DND-41 (cell line): ENCODE data around the gene SYNDIG1L.

Experiments used
- ATAC-seq: fragments of 200-7000 bp; cut with Tn5 transposase; 3 replicates; pipeline ENCODE4 v1.9.1; 2021; ENCODE audit warnings: low read depth; ENCODE audit not compliant: insufficient read depth
- DNase-seq: peaks from one replicate; pipeline ENCODE4 v3.0.0-alpha.2; 2020
- H2AFZ ChIP-seq: 2 replicates; pipeline ENCODE4 v1.6.0; 2012; ENCODE audit warnings: low read depth, low read length
- H3K27ac ChIP-seq: 2 replicates; pipeline ENCODE4 v1.5.1; 2012; ENCODE audit warnings: low read length, inconsistent platforms
- H3K27me3 ChIP-seq: fragments of 200-600 bp; sonication (generic); 2 replicates; pipeline ENCODE4 v1.6.0; 2012; ENCODE audit warnings: low read length, mild to moderate bottlenecking, inconsistent platforms; ENCODE audit not compliant: insufficient read depth, poor library complexity
- H3K36me3 ChIP-seq: 2 replicates; pipeline ENCODE4 v1.5.1; 2012; ENCODE audit warnings: low read length, inconsistent platforms; ENCODE audit not compliant: insufficient read depth
- H3K4me1 ChIP-seq: 2 replicates; pipeline ENCODE4 v1.5.1; 2012; ENCODE audit warnings: mild to moderate bottlenecking, low read length; ENCODE audit not compliant: insufficient read depth
- H3K4me2 ChIP-seq: 2 replicates; pipeline ENCODE4 v1.6.0; 2012; ENCODE audit warnings: mild to moderate bottlenecking, moderate library complexity, low read length, inconsistent platforms; ENCODE audit not compliant: insufficient read depth
- H3K4me3 ChIP-seq, 2 experiments: fragments of 200-600 bp in 1 of 2; shearing (Covaris generic) in 1 of 2; 2 replicates each; pipeline ENCODE4 v1.5.1; 2012 to 2016; ENCODE audit warnings: inconsistent platforms in 2 of 2, low read length in 2 of 2, mild to moderate bottlenecking in 2 of 2, low read depth in 1 of 2, moderate library complexity in 1 of 2
- H3K79me2 ChIP-seq: 2 replicates; pipeline ENCODE4 v1.6.0; 2012; ENCODE audit warnings: low read length, inconsistent platforms; ENCODE audit not compliant: insufficient read depth
- H3K9ac ChIP-seq: 2 replicates; pipeline ENCODE4 v1.6.0; 2012; ENCODE audit warnings: low read depth, mild to moderate bottlenecking, inconsistent platforms, low read length, moderate library complexity
- H3K9me3 ChIP-seq: 2 replicates; pipeline ENCODE4 v1.5.1; 2012; ENCODE audit warnings: low read length, moderate library complexity, mild to moderate bottlenecking, inconsistent platforms; ENCODE audit not compliant: insufficient read depth, severe bottlenecking
- H4K20me1 ChIP-seq: 2 replicates; pipeline ENCODE4 v1.6.0; 2012; ENCODE audit warnings: low read length; ENCODE audit not compliant: insufficient read depth
- CTCF ChIP-seq: IDR thresholded peaks from 2 replicates; pipeline ENCODE4 v1.5.1; 2012; ENCODE audit warnings: borderline replicate concordance, low read length, moderate library complexity, mild to moderate bottlenecking; ENCODE audit not compliant: poor library complexity, severe bottlenecking; ENCODE audit errors: extremely low read depth
- EZH2 ChIP-seq: IDR thresholded peaks from 3 replicates; pipeline ENCODE4 v1.6.1; 2012; ENCODE audit warnings: borderline replicate concordance, low read depth, mild to moderate bottlenecking, moderate library complexity, low read length, inconsistent platforms; ENCODE audit not compliant: severe bottlenecking

The SYNDIG1L gene

GRCh38 chr14:74380172-74380571 is 45.8 kb downstream of the SYNDIG1L start:
- TF ChIP-seq EZH2 (no peak), CTCF (no peak)
- DNase-seq (no peak), ATAC-seq (no peak)
- Histone ChIP-seq H3K27me3 (no peaks in the 10 kb centered on the region), H3K4me2 (no peak overlapping the region), H3K9me3 (no peaks in the 10 kb centered on the region), H3K4me3 (no peak overlapping the region), H3K36me3 (no peaks in the 10 kb centered on the region), H3K9ac (no peak overlapping the region), H2AFZ (no peak overlapping the region), H3K79me2 (no peaks in the 10 kb centered on the region), H3K27ac (no peak overlapping the region), H4K20me1 (no peaks in the 10 kb centered on the region), H3K4me1 (no peaks in the 10 kb centered on the region)

- no peak overlapping the region for H3K4me3 ChIP-seq
- DNase-seq (no peak), ATAC-seq (no peak)
- TF ChIP-seq EZH2 (no peak), CTCF (no peak)
- no peak overlapping the region for H3K4me2 ChIP-seq
- H3K79me2 ChIP-seq, result no peaks in the 10 kb centered on the region
- H3K4me1 ChIP-seq, result no peaks in the 10 kb centered on the region
- H3K9me3 ChIP-seq, result no peaks in the 10 kb centered on the region
- no peak overlapping the region for H3K27ac ChIP-seq
- H3K9ac ChIP-seq, result no peak overlapping the region
- no peaks in the 10 kb centered on the region for H4K20me1 ChIP-seq
- H3K36me3 ChIP-seq, result no peaks in the 10 kb centered on the region
- no peaks in the 10 kb centered on the region for H3K27me3 ChIP-seq
- no peak overlapping the region for H2AFZ ChIP-seq
Measured at GRCh38 chr14:74377976-74378690, 47.9 kb downstream of the SYNDIG1L start.

- Histone ChIP-seq H3K79me2 (no peaks in the 10 kb centered on the region), H3K27me3 (peaks cover 15% of the 10 kb centered on the region), H4K20me1 (no peaks in the 10 kb centered on the region; the same call in 1 of the 2 replicates), H3K4me1 (no peaks in the 10 kb centered on the region), H3K4me3 (no peak overlapping the region), H3K9ac (no peak overlapping the region), H2AFZ (no peak overlapping the region), H3K27ac (no peak overlapping the region), H3K36me3 (no peaks in the 10 kb centered on the region), H3K4me2 (no peak overlapping the region), H3K9me3 (no peaks in the 10 kb centered on the region)
- DNase-seq (no peak), ATAC-seq (no peak)
- TF ChIP-seq EZH2, result no peak
- no peak for TF ChIP-seq CTCF
Measured at GRCh38 chr14:74368441-74368840, 57.6 kb downstream of the SYNDIG1L start.

DNA sequence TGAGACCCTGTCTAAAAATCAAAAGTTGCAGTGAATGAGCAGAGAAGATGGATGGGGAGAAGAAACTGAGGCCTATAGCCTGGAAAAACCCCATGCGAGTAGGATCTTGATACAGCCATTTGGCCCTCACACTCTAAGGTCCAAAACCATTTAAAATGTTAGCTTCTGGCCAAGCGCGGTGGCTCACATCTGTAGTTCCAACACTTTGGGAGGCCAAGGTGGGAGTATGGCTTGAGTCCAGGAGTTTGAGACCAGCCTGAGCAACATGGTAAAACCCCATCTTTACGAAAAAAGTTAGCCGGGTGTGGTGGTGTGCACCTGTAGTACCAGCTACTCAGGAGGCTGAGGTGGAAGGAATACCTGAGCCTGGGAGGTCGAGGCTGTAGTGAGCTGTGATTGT is 58.0 kb downstream of the SYNDIG1L start:
- DNase-seq, result no peak
- Histone ChIP-seq H3K27ac (no peak overlapping the region), H3K9me3 (no peaks in the 10 kb centered on the region), H4K20me1 (no peaks in the 10 kb centered on the region; the same call in 1 of the 2 replicates), H3K9ac (no peak overlapping the region), H3K27me3 (peaks cover 15% of the 10 kb centered on the region), H3K4me2 (no peak overlapping the region), H3K36me3 (no peaks in the 10 kb centered on the region), H2AFZ (no peak overlapping the region), H3K4me1 (no peaks in the 10 kb centered on the region), H3K4me3 (no peak overlapping the region), H3K79me2 (no peaks in the 10 kb centered on the region)
- ATAC-seq, result no peak
- TF ChIP-seq EZH2, result no peak
- TF ChIP-seq CTCF, result no peak
